HPDE6-E6E7 (cell line): ENCODE data around the gene ANKRD10.

ENCODE experiments used
- DNase-seq: peaks from one replicate; pipeline ENCODE4 v3.0.0; 2011; ENCODE audit warnings: missing footprints; ENCODE audit errors: extremely low spot score

The ANKRD10 gene

DNA sequence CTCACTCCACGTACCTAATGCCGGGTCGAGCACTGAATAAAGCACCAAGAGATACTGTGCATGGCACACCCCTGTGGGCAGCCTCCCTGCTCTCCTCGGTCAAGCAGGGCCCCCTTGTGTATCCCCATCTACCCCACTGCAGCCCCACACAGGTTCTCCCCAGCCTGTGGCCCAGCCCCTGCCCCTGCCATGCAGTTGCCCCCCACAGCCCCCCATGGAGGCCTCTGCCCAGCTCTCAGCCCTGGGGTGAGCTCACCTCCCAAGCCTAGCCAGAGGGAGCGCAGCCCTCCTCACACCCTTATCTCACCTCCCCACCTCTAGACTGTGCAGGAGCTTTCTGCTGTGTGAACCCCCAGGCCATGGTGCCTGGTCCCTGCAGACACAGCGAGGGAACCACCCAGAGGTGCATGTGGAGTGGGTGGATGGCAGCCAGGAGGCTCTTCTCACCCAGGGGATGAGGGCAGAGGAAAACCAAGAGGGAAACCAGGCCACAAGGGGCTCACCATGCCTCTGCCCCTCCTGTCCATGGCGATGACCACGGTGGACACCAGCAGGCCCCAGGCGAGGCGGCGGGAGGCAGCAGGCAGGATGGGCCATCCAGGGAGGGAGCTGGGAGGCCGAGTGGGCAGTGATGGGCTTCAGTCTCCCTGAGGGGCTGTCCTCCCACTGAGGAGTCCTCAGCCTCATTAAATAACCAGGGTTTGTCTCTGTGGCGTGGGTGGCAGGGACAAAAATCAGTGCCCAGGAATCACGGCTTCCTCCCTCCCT lies 83.2 kb downstream of the ANKRD10 start:
- DNase-seq, result no peak

DNA sequence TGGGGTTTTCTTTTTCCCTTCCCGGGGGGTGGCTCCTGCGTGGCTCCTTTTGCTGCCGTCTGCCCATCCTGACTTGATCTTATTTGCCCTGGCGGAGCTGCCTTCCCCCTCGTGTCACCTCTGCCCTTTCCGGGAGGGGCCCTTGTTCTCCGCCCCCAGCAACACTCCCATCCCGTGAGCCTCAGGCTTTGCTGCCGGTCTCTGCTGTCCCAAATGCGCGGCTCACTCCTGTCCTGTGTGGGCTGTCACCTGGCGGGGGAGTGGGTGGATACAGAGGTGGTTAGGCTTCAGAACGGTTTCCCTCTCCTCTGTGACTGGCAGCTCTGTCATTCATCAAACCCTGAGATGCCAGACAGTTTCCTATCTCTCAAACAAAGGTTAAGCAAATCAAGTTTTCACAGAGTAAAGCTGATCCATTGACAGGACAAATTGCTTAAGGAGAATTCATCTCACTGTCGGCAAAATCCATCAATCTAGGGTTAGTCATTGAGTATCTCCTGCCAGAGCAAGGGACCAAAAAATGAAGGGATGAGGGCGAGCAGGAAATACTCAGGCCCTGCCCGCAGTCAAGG lies 84.0 kb downstream of the ANKRD10 start:
- DNase-seq, result no peak

DNA sequence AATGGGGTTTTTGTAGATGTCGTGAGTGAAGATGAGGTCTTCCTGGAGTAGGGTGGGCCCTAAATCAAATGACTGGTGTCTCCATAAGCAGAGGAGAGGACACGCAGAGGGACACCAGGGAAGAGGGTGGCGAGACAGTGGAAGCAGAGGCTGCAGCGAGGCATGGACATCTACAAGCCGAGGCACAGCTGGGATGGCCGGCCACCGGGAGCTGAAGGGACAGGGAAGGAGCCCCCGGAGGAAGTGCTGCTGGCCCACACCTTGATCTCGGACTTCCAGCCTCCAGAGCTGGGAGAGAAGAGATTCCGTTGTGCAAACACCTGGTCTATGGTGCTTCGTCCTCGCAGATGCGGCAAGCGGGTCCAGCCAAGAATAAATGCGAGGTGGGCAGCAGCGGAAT lies 84.5 kb downstream of the ANKRD10 start:
- DNase-seq, result no peak

DNA sequence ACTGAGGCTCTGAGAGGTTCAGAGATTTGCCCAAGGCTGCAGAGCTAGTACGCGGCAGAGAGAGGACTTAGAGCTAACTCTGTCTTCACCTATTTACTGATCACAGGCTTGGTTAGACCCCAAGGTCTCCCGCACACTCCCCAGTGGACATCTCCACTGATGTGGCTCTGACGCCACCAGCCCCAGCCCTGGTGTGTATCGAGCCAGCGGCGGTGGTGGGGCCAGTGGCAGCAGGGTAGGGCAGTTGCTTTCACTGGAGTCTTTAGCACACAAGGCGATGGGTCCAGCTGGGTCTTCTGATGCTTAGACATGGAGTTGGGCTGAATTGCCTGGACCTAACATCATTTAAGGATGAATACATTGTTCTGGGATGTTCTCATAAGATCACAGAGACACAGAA lies 85.4 kb downstream of the ANKRD10 start:
- no peak for DNase-seq

DNA sequence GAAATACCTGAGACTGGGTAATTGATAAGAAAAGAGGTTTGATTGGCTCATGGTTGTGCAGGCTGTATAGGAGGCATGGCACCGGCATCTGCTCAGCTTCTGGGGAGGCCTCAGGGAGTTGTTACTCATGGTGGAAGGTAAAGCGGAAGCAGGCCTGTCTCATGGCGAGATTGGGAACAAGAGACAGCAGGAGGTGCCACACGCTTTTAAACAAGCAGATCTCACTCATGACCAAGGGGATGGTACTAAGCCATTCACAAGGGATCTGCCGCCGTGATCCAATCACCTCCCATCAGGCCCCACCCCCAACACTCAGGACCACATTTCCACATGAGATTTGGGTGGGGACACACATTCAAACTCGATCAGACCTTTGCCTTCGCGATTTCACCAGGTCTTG lies 86.2 kb downstream of the ANKRD10 start:
- no peak for DNase-seq
